Adipocyte (in vitro differentiated cells): ENCODE data around the gene STXBP5L.
"Not testable (repeated sequence)": the region's sequence is repeated elsewhere in the genome, so short reads cannot be mapped to it uniquely, and the experiment has no call there.

Source experiments
- DNase-seq: peaks from one replicate; pipeline ENCODE4 v3.0.0-alpha.2; 2015; ENCODE audit warnings: low read depth
- H3K27me3 ChIP-seq: replicated peaks from 2 replicates; pipeline ENCODE4 v1.7.0; 2013; ENCODE audit warnings: mild to moderate bottlenecking, low read length, moderate library complexity; ENCODE audit not compliant: control insufficient read depth, insufficient read depth
- H3K36me3 ChIP-seq: 2 replicates; pipeline ENCODE4 v1.7.0; 2013; ENCODE audit warnings: low read length, mild to moderate bottlenecking, moderate library complexity; ENCODE audit not compliant: control insufficient read depth, insufficient read depth, severe bottlenecking
- H3K4me1 ChIP-seq: 2 replicates; pipeline ENCODE4 v1.7.0; 2013; ENCODE audit warnings: mild to moderate bottlenecking, low read length, moderate library complexity; ENCODE audit not compliant: control insufficient read depth, insufficient read depth
- H3K4me3 ChIP-seq: 2 replicates; pipeline ENCODE4 v1.7.0; 2013; ENCODE audit warnings: mild to moderate bottlenecking, low read length, moderate library complexity
- H3K9ac ChIP-seq: 2 replicates; pipeline ENCODE4 v1.7.0; 2013; ENCODE audit warnings: mild to moderate bottlenecking, low read length, moderate library complexity
- H3K9me3 ChIP-seq: 2 replicates; pipeline ENCODE4 v1.7.0; 2013; ENCODE audit warnings: mild to moderate bottlenecking, low read length, moderate library complexity; ENCODE audit not compliant: control insufficient read depth

STXBP5L gene

DNA sequence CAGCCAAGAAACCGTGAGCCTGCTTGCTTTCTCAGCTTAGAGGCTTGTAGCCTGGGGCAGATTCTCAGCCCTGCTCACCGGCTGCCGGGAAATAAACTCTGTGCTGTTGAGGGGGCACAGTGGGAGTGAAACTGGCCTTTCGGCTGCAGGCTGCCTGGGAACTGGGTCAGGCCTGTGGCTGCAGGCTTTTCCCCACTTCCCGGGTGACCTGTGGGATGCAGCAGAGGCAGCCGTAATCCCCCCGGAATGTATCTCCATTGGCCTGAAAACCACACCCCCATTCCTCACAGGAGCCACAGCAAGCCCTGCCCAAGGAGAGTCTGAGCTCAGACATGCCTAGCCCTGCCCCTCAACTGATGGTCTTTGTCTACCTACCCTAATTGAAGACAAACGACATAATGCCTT lies 110.9 kb downstream of the STXBP5L start:
- Histone ChIP-seq H3K4me3 (no peak overlapping the region), H3K9ac (no peak overlapping the region), H3K27me3 (no peaks in the 10 kb centered on the region), H3K36me3 (no peaks in the 10 kb centered on the region), H3K4me1 (no peaks in the 10 kb centered on the region), H3K9me3 (no peaks in the 10 kb centered on the region)
- no peak for DNase-seq

DNA sequence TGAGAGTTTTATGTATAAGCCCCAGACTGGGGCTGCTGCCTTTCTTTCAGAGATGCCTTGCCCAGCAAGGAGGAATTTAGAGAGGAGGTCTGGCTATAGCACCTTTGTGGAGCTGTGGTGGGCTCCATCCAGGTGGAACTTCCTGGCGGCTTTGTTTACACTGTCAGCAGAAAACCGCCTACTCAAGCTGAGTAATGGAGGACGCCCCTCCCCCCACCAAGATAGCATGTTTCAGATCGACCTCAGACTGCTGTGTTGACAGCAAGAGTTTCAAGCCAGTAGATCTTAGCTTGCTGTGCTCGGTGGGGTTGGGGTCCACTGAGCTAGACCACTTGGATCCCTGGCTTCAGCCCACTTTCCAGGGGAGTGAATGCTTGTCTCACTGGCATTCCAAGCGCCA lies 155.6 kb downstream of the STXBP5L start:
- Histone ChIP-seq H3K9ac (no peak overlapping the region), H3K4me3 (no peak overlapping the region), H3K27me3 (no peaks in the 10 kb centered on the region), H3K4me1 (no peaks in the 10 kb centered on the region), H3K9me3 (no peaks in the 10 kb centered on the region), H3K36me3 (no peaks in the 10 kb centered on the region)
- no peak for DNase-seq

- H3K9me3 ChIP-seq, result no peaks in the 10 kb centered on the region
- no peaks in the 10 kb centered on the region for H3K36me3 ChIP-seq
- H3K4me3 ChIP-seq, result no peak overlapping the region
- no peak for DNase-seq
- H3K27me3 ChIP-seq, result no peaks in the 10 kb centered on the region
- no peaks in the 10 kb centered on the region for H3K4me1 ChIP-seq
- H3K9ac ChIP-seq, result no peak overlapping the region
These were observed 156.1 kb downstream of the STXBP5L start for GRCh38 chr3:121064121-121064520.

- Histone ChIP-seq H3K27me3 (no peaks in the 10 kb centered on the region), H3K36me3 (no peaks in the 10 kb centered on the region), H3K4me1 (no peaks in the 10 kb centered on the region), H3K9ac (no peak overlapping the region), H3K4me3 (no peak overlapping the region), H3K9me3 (no peaks in the 10 kb centered on the region)
- DNase-seq, result no peak
These were observed 164.1 kb downstream of the STXBP5L start for GRCh38 chr3:121072133-121072532.

DNA sequence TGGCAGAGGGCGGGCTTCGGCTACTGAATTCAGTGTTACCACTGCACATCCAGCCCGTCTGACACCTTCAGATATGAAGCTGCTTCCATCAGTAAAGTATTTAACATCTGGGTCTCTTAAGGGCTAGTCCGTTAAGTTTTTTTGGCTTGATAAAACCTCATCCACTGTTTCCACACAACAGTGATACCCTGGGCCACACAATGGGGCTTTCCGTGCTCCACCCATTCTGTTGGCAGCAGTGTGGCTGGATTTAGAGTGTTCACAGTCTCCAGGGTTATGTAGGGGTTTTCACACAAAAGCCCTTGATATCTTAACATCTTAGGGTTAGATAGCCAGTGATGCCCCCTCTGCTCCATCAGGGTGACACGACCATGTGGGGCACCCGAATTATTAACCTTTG lies 165.0 kb downstream of the STXBP5L start:
- H3K27me3 ChIP-seq, result no peaks in the 10 kb centered on the region
- no peak overlapping the region for H3K4me3 ChIP-seq
- H3K4me1 ChIP-seq, result no peaks in the 10 kb centered on the region
- no peaks in the 10 kb centered on the region for H3K9me3 ChIP-seq
- no peak overlapping the region for H3K9ac ChIP-seq
- DNase-seq, result no peak
- H3K36me3 ChIP-seq, result no peaks in the 10 kb centered on the region

DNA sequence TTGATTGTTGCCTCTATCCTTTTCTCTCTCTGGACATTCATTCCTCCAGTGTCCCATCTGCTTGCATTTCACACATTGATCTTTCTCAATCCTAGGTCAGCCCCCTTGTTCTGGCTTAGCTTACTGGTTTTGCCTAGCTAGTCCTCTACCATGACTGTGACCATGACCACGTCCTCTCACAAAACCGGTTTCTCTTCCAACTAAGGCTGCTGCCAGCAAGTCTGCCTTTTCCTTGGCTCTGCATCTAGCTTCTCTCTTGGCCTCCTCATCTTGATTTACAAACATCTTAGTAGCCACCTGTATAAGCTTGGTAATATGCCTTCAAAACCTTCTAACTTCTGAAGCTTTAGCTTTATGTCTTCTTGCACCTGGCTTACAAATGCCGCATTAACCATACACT lies 167.2 kb downstream of the STXBP5L start:
- H3K4me1 ChIP-seq, result no peaks in the 10 kb centered on the region

GRCh38 chr3:121078378-121079101 lies 170.5 kb downstream of the STXBP5L start:
- H3K36me3 ChIP-seq, DNase-seq, H3K4me1 ChIP-seq, H3K9me3 ChIP-seq, H3K4me3 ChIP-seq, H3K27me3 ChIP-seq, H3K9ac ChIP-seq: not testable (repeated sequence)

More for the DNA sequence above, 167.2 kb downstream of the STXBP5L start:
- Histone ChIP-seq H3K4me3 (no peak overlapping the region), H3K27me3 (no peaks in the 10 kb centered on the region), H3K9me3 (peaks cover 4% of the 10 kb centered on the region), H3K9ac (no peak overlapping the region), H3K36me3 (no peaks in the 10 kb centered on the region)
- DNase-seq, result no peak

- H3K4me3 ChIP-seq, result no peak overlapping the region
- H3K36me3 ChIP-seq, result no peaks in the 10 kb centered on the region
- no peaks in the 10 kb centered on the region for H3K4me1 ChIP-seq
- no peak for DNase-seq
- no peaks in the 10 kb centered on the region for H3K9me3 ChIP-seq
- H3K9ac ChIP-seq, result no peak overlapping the region
- H3K27me3 ChIP-seq, result no peaks in the 10 kb centered on the region
These were observed 188.9 kb downstream of the STXBP5L start for GRCh38 chr3:121096953-121097352.

DNA sequence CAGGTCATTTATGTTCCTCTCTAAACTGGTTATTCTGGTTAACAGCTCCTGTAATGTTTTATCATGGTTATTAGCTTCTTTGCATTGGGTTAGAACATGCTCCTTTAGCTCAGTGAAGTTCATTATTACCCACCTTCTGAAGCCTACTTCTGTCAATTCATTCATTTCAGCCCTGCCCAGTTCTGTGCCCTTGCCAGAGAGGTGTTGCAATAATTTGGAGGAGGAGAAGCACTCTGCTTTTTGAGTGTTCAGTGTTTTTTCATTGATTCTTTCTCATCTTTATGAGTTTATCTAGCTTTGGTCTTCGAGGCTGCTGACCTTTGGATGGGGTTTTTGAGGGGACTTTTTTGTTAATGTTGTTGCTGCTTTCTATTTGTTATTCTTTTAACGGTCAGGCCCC lies 203.1 kb downstream of the STXBP5L start:
- H3K9me3 ChIP-seq, H3K9ac ChIP-seq, H3K4me3 ChIP-seq, DNase-seq, H3K4me1 ChIP-seq, H3K36me3 ChIP-seq, H3K27me3 ChIP-seq: not testable (repeated sequence)

DNA sequence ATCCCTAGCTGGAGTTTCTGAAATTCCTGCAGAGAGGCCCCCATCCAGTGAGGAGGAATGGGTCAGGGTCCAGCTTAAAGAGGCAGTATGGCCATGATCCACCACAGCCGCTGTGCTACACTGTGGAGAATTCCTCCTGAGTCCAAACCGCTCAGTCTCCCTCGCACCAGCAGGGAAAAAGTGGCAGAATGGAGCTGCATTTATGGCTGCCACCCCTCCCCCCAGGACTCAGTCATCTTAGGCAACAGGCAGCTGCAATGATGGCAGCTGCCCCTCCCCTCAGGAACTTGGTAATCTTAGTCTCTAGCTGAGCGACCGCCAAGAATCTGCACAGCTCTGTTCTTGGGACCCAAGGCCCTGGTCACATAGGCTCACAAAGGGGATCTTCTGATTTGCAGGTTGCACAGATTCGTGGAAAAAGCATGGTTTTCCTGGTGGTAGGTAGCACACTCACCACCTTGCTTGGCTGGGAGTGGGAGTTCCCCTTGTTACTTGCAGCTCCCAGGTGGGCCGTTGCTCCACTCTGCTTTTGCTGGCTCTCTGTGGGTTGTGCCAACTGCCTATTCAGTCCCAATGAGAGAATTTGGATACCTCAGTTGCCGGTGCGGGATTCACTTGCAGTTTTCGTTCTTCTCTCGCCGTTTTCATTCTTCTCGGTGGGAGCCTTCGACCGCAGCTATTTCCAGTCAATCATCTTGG lies 204.1 kb downstream of the STXBP5L start:
- Histone ChIP-seq H3K4me3 (no peak overlapping the region), H3K4me1 (no peaks in the 10 kb centered on the region)
- no peak for DNase-seq

DNA sequence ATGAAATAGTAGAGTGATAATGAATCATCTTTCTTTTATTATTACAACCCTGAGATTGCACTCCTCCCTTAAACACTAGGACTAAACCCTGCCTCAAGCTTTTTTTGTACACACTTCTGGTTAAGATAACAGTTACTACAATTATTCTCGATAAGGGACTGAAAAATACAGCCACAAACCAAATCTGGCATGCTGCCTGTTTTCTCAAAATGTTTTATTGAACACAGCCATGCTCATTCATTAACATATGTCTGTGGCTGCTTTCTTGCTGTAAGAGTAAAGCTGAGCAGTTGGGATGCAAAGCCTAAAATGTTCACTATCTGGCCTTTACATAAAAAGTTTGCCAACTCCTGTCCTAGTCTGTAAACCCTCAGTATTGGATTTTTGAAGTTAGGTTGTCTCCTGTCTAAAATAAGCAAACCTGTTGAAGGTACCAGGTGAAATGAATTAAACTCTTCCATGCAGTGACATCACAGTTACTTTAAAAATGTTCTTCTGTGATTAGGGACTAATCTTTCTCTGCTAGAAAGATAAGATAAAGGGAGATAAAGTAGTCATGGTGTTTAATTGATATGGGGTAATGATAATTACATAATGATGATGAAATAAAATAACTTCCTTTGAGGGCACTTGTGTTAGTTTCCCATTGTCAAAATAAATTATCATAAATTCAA lies 218.2 kb downstream of the STXBP5L start:
- no peak for DNase-seq
- Histone ChIP-seq H3K4me3 (no peak overlapping the region), H3K9ac (no peak overlapping the region), H3K9me3 (no peaks in the 10 kb centered on the region), H3K27me3 (no peaks in the 10 kb centered on the region), H3K4me1 (no peaks in the 10 kb centered on the region), H3K36me3 (no peaks in the 10 kb centered on the region)

More for the DNA sequence above, 204.1 kb downstream of the STXBP5L start:
- H3K27me3 ChIP-seq, result no peaks in the 10 kb centered on the region
- no peak overlapping the region for H3K9ac ChIP-seq
- no peaks in the 10 kb centered on the region for H3K9me3 ChIP-seq
- H3K36me3 ChIP-seq, result no peaks in the 10 kb centered on the region
